ENCODE results near the gene PPP2R5D. TPM values are rescaled to one million over a fixed set of nuclear protein-coding genes. Genes with fewer than 3 reads are reported as not detected.

Gene PPP2R5D
- total and polyA plus RNA-seq, 2 of the 8 experiments (the other 6 are each of a cell fraction or from before 2014, with no cell fraction given) = 52.1 to 55.7 TPM

GRCh38 chr6:43053545-43054205 lies 69.3 kb downstream of the PPP2R5D start, which contains the start of gene CUL7 (continued):
- no peak for TF ChIP-seq CHD7 (IDR thresholded peaks at IDR 0.05; ENCODE audit: insufficient replicate concordance, low read length)
- TF ChIP-seq KDM4A (IDR thresholded peaks at IDR 0.05; ENCODE audit: low read depth, low read length, severe bottlenecking) = peak; percentile 72
- no peak for TF ChIP-seq FOSL1 (IDR thresholded peaks at IDR 0.05; ENCODE audit: insufficient read depth, low read depth, low read length)
- no peak for TF ChIP-seq CHD1 (IDR thresholded peaks at IDR 0.05; ENCODE audit: low read depth, low read length)
- TF ChIP-seq RBBP5 (IDR thresholded peaks at IDR 0.05; ENCODE audit: borderline replicate concordance, low read depth, low read length) = 0 out of 2 replicates have a peak, but pooled peaks have one; percentile 27
- no peak for TF ChIP-seq TCF12 (IDR thresholded peaks at IDR 0.05; ENCODE audit: low read depth, low read length)
- TF ChIP-seq SRF (IDR thresholded peaks at IDR 0.05; ENCODE audit: low read depth, low read length) = no peak
- TF ChIP-seq HDAC6 (IDR thresholded peaks at IDR 0.05; ENCODE audit: low read depth, low read length) = no peak
- TF ChIP-seq MAFK (IDR thresholded peaks at IDR 0.05; ENCODE audit: low read depth, low read length) = no peak
- no peak for TF ChIP-seq TEAD4 (IDR thresholded peaks at IDR 0.05; ENCODE audit: low read depth, low read length)
- TF ChIP-seq POLR2AphosphoS5 (IDR thresholded peaks at IDR 0.05; ENCODE audit: low read depth, low read length) = peak; percentile 82

All from H1 (cell line).